ENCODE results near the gene MARVELD1. TPM values are rescaled to one million over a fixed set of nuclear protein-coding genes. Genes with fewer than 3 reads are reported as not detected.

MARVELD1 gene
- total RNA-seq (2014; rRNA removed; shearing (Covaris generic)): 64.8 and 66.3 TPM in 2 replicates
- 27.6 and 29.4 TPM in 2 replicates for polyA plus RNA-seq (2016; fragmentation: Nextera tagmentation; extraction: Ambion mirVana)

DNA sequence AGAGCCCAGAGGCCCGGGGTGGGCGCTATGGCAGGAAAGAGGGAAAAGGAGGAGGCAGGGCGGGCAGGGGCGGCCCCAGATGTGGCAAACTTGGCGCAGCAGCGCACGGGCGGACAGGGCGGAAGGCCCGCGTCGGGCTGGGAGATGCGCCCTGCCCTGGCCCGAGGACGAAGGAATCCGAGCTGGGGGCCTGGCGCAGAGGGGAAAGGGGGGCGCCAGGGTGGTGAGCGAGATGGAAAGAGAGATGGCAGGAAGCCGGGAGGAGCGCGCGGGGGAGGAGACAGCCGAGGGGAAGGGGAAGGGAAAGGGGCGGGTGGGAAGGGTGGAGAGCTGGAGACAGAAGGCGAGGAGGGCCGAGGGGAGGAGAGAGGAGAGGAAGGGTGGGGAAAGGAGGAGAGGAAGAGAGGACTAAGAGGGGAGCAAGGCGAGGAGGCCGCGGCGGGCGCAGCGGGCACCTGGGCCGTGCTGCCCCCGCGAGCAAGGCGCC lies at the start of gene MARVELD1:
Gene MARVELD1 (plus strand): TSS at position 392 of the 487 bp plus-strand sequence. CDS start 147 bp downstream, outside the sequence.
- in situ Hi-C loops (cut with MboI): no loop called here
- peak within 1 kb of the TSS; percentile 56 for H2AFZ ChIP-seq
- TF ChIP-seq EZH2 (IDR thresholded peaks at IDR 0.05; ENCODE audit: insufficient read depth, poor library complexity, severe bottlenecking) (no peak), EZH2phosphoT487 (IDR thresholded peaks at IDR 0.05; ENCODE audit: insufficient read depth, low read depth) (no peak)
- H3K79me2 ChIP-seq (ENCODE audit: insufficient read depth): peaks cover 37% of the 10 kb centered on the region
- 2% methylated on average over 14 to 33 of the region's 37 CpGs for WGBS, 2 experiments (ENCODE audit: low coverage in 1 of 2, low lambda C conversion rate in 2 of 2, missing lambda C conversion rate in 2 of 2)
- H3K9ac ChIP-seq: peak within 1 kb of the TSS; percentile 97
- no peaks in the 10 kb centered on the region for H3K27me3 ChIP-seq (replicated peaks; ENCODE audit: insufficient read depth)
- H3K36me3 ChIP-seq (ENCODE audit: low read depth): peaks cover 8% of the 10 kb centered on the region; the same call in 1 of the 2 replicates
- H3K4me2 ChIP-seq (ENCODE audit: unreplicated experiment): peak within 1 kb of the TSS; percentile 93
- H3K9me2 ChIP-seq (ENCODE audit: insufficient read depth): no peaks in the 10 kb centered on the region
- peak within 1 kb of the TSS; percentile 95 for H3K27ac ChIP-seq
- H3F3A ChIP-seq (ENCODE audit: insufficient read depth): peaks cover 4% of the 10 kb centered on the region
- H4K20me1 ChIP-seq (ENCODE audit: insufficient read depth): no peaks in the 10 kb centered on the region
- peak within 1 kb of the TSS; percentile 73 for H3K4me3 ChIP-seq
- H3K4me1 ChIP-seq (ENCODE audit: insufficient read depth): peaks cover 31% of the 10 kb centered on the region
- no peaks in the 10 kb centered on the region for H3K9me3 ChIP-seq (ENCODE audit: low read depth)
- peak; percentile 79 for DNase-seq

DNA sequence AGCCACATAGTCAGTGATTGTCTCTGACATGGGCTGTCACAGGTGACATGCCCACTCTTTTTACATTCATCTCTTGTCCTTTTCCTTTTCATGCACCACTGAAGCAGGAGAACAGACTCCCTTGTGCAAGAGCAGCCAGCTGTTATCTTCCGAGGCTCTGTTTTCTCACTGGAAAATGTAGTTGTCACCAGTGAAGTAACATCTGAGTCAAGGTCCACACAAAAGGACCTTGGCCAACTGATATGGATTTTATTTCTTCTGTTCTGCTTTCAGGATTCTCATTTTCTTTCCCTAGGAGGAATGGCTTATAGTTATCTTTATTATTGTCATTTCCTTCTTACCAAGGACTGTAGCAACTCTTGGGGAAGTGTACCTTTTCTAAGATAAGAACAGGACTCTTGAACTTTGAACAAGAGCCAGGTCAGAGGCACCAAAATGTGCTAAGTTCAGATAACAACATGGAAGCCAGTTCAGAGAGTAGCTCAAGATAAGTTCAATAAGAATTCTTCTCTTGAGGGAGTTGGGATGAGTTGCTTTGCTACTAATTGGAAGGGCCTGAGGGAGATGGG lies 49.2 kb upstream of the MARVELD1 start:
- peaks cover 4% of the 10 kb centered on the region for H3F3A ChIP-seq (ENCODE audit: insufficient read depth)
- no peaks in the 10 kb centered on the region for H4K20me1 ChIP-seq (ENCODE audit: insufficient read depth)
- H3K4me2 ChIP-seq (ENCODE audit: unreplicated experiment): no peak overlapping the region
- H3K27me3 ChIP-seq (replicated peaks; ENCODE audit: insufficient read depth): no peaks in the 10 kb centered on the region
- in situ Hi-C loops (cut with MboI): no loop called here
- H3K36me3 ChIP-seq (ENCODE audit: low read depth): peaks cover 47% of the 10 kb centered on the region
- H2AFZ ChIP-seq: no peak overlapping the region
- peaks cover 6% of the 10 kb centered on the region for H3K4me1 ChIP-seq (ENCODE audit: insufficient read depth)
- WGBS, 2 experiments (ENCODE audit: low coverage in 1 of 2, low lambda C conversion rate in 2 of 2, missing lambda C conversion rate in 2 of 2): 100% methylated on average over 1 of the region's 1 CpG
- H3K4me3 ChIP-seq: no peak overlapping the region
- no peak overlapping the region for H3K9ac ChIP-seq
- peaks cover 24% of the 10 kb centered on the region for H3K79me2 ChIP-seq (ENCODE audit: insufficient read depth)
- H3K9me2 ChIP-seq (ENCODE audit: insufficient read depth): no peaks in the 10 kb centered on the region
- TF ChIP-seq EZH2phosphoT487 (IDR thresholded peaks at IDR 0.05; ENCODE audit: insufficient read depth, low read depth) (no peak), EZH2 (IDR thresholded peaks at IDR 0.05; ENCODE audit: insufficient read depth, poor library complexity, severe bottlenecking) (no peak)
- no peaks in the 10 kb centered on the region for H3K9me3 ChIP-seq (ENCODE audit: low read depth)
- H3K27ac ChIP-seq: no peak overlapping the region
- DNase-seq: no peak

- no peaks in the 10 kb centered on the region for H4K20me1 ChIP-seq (ENCODE audit: insufficient read depth)
- in situ Hi-C loops (cut with MboI): no loop called here
- H3K9ac ChIP-seq: no peak overlapping the region
- H3K4me3 ChIP-seq: no peak overlapping the region
- H3K27me3 ChIP-seq (replicated peaks; ENCODE audit: insufficient read depth): no peaks in the 10 kb centered on the region
- no peak overlapping the region for H2AFZ ChIP-seq
- no peak overlapping the region for H3K27ac ChIP-seq
- H3K36me3 ChIP-seq (ENCODE audit: low read depth): peaks cover 58% of the 10 kb centered on the region
- 89% methylated on average over 7 of the region's 7 CpGs for WGBS, 2 experiments (ENCODE audit: low coverage in 1 of 2, low lambda C conversion rate in 2 of 2, missing lambda C conversion rate in 2 of 2)
- H3F3A ChIP-seq (ENCODE audit: insufficient read depth): 0 out of 2 replicates have a peak, but pooled peaks cover 4% of the 10 kb centered on the region
- no peaks in the 10 kb centered on the region for H3K9me3 ChIP-seq (ENCODE audit: low read depth)
- no peak overlapping the region for H3K4me2 ChIP-seq (ENCODE audit: unreplicated experiment)
- no peak for DNase-seq
- no peaks in the 10 kb centered on the region for H3K9me2 ChIP-seq (ENCODE audit: insufficient read depth)
- peaks cover 15% of the 10 kb centered on the region; the same call in 1 of the 2 replicates for H3K79me2 ChIP-seq (ENCODE audit: insufficient read depth)
- no peaks in the 10 kb centered on the region for H3K4me1 ChIP-seq (ENCODE audit: insufficient read depth)
- no peak for TF ChIP-seq EZH2 (IDR thresholded peaks at IDR 0.05; ENCODE audit: insufficient read depth, poor library complexity, severe bottlenecking)
- no peak for TF ChIP-seq EZH2phosphoT487 (IDR thresholded peaks at IDR 0.05; ENCODE audit: insufficient read depth, low read depth)
These were observed 46.5 kb upstream of the MARVELD1 start for GRCh38 chr10:97666992-97667391.

- no peak for DNase-seq
- Histone ChIP-seq H3K4me2 (ENCODE audit: unreplicated experiment) (no peak overlapping the region), H3K36me3 (ENCODE audit: low read depth) (peaks cover 62% of the 10 kb centered on the region), H3K79me2 (ENCODE audit: insufficient read depth) (peaks cover 10% of the 10 kb centered on the region; the same call in 1 of the 2 replicates), H3K27ac (no peak overlapping the region), H3K9ac (no peak overlapping the region), H3K4me1 (ENCODE audit: insufficient read depth) (no peaks in the 10 kb centered on the region), H3K9me3 (ENCODE audit: low read depth) (no peaks in the 10 kb centered on the region), H4K20me1 (ENCODE audit: insufficient read depth) (no peaks in the 10 kb centered on the region), H2AFZ (no peak overlapping the region), H3F3A (ENCODE audit: insufficient read depth) (0 out of 2 replicates have a peak, but pooled peaks cover 4% of the 10 kb centered on the region), H3K9me2 (ENCODE audit: insufficient read depth) (no peaks in the 10 kb centered on the region), H3K27me3 (replicated peaks; ENCODE audit: insufficient read depth) (no peaks in the 10 kb centered on the region), H3K4me3 (no peak overlapping the region)
- WGBS, 2 experiments (ENCODE audit: low coverage in 1 of 2, low lambda C conversion rate in 2 of 2, missing lambda C conversion rate in 2 of 2): 89% methylated on average over 6 of the region's 6 CpGs
- TF ChIP-seq EZH2phosphoT487 (IDR thresholded peaks at IDR 0.05; ENCODE audit: insufficient read depth, low read depth) (no peak), EZH2 (IDR thresholded peaks at IDR 0.05; ENCODE audit: insufficient read depth, poor library complexity, severe bottlenecking) (no peak)
- in situ Hi-C loops (cut with MboI): no loop called here
These were observed 46.1 kb upstream of the MARVELD1 start for GRCh38 chr10:97667463-97667862.
